GM21529 (cell line): ENCODE measurements around the gene AOC1.
A peak's percentile ranks its signal among the peaks of the same experiment; 100 is the strongest.
"Not testable (repeated sequence)": the region's sequence is repeated elsewhere in the genome, so short reads cannot be mapped to it uniquely, and the experiment has no call there.

ENCODE experiments used
- ATAC-seq: cut with Tn5 transposase; IDR thresholded peaks from one replicate; pipeline ENCODE4 v1.9.1; 2021; ENCODE audit not compliant: unreplicated experiment

Gene AOC1

DNA sequence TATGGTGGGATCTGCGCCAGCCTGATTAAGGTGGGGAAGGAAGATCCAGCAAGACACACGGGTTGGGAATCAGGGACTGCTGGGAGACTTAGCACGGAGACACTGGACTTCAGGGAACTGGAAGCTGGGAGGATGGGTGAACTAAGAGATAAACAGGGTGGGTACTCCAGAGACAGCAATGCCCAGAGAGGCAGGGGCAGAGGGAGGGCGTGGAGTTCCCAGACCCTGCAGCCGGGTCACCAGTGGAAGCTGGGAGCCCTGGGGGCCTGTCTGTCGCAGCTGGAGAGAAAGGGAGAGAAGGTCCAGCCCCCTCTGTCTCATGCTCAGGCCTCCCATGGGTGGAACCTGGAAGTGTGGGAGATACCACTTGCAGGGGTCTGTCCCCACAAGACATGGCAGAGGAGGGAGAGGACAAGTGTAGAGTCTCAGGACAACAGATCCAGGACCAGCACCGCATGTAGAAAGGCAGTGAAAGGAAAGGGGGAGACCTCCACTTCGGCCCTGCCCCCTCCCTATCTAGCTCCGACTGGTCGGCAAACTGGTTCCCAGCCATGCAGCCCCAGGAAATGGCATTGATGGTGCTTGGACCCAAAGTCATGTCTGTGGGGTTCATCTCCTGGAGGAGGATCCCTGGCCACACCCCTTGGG is 44.4 kb downstream of the AOC1 start:
- no peak for ATAC-seq

GRCh38 chr7:150897502-150898474 is 45.5 kb downstream of the AOC1 start:
- peak; percentile 72 for ATAC-seq

- ATAC-seq = peak; percentile 59
These were observed 46.2 kb downstream of the AOC1 start for GRCh38 chr7:150898475-150899011.

- ATAC-seq = no peak
These were observed 48.4 kb downstream of the AOC1 start for GRCh38 chr7:150900675-150901074.

DNA sequence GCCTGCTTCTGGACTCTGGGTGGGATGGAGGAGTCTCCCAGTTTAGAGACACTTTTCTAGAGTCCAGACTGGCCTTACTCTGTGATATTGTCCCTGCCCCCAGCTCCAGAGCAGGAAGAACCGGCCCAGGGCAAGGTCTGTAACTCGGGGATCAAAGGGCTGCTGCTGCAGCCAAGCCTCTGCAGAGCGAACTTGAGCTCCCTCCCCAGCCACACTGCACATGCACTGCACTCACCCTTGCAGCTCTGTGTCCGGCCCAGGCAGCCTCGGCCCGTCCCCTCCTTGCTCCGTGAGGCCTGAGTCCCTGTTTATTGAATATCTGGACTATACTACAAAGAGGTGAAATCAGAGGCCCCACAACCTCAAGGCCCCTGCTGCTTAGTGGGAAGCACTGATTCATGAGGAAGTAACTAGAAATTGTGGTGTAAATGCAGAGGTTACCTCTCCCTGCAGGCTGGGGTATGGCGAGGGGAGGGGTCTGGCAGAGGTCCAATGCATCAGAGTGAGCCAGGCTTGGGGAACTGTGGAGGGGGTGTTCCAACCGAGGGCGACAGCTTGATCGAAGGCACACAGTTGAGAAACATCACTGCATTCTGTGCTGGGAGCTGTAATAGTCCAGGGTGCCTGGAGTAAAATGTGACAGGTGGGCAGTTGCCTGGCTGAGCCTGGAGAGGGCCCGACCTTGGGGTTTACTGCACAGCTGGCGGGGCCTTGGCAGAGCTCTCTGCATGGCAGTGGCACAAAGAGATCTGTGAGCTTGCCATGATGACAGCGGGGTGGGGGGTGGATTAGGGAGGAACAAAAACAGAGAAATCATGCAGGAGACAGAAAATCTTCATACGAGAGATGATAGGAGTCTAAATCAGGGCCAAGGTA is 49.1 kb downstream of the AOC1 start:
- no peak for ATAC-seq

DNA sequence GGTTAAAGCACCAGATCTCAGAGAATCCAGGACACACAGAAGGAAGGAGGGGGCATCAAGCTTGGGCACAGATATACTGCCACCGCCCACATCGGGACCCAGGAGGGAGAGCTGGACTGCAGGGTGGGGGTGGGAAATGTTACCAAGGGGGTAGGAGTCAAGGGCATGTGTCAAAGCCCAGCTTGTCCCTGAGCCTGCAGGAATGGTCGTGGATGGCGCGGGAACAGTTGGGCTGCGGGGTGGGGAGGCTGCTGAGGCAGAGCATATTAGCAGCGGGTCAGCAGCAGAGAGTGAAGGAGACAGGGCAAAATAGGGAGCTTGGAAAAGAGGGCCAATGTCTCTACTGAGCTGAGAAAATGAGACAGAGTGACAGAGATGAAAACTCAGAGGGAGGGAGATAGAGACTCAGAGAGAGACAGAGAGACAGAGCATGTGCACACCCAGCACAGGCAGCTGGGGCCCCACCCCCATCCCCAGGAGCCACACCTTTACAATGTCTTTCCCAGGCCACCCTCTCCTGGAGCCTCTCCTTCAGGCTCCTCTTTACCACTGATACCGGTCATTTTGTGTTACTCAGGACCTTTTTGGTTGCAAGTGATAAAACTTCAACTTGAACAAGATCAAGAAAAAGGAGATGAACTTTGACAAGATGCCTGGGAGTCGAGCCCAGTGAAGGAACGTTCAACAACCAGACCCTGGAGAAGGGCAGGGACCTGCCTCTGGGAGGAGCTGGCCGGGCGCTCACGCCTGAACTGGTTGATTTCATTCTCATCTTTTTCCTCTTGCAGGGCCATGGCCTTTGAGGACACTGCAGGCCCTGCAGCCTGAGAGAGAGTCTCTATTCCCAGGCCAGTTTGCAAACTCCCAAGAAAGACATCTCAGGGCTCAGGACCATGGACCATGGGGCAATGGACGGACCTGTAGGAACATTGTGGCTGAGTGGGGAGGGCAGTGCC is 50.0 kb downstream of the AOC1 start:
- ATAC-seq = no peak

DNA sequence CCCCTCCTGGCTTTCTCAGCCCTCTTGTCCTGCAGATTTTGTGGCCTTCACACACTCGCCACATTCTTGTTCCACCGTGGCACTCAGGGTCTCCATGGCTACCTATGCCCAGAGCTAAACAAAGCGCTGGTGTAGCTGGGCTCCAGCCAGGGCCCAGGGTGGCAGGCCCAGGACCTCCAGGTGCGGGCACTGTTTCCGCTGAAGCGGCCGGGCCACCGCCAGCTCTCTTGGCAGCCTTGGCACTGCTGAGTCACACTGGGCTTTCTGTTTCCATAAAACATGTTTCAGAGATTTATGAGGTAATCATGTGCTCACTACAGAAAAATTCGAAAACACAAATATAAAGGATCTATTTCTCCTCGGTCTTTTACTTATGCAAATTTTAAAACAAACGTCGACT is 51.3 kb downstream of the AOC1 start:
- ATAC-seq = no peak

GRCh38 chr7:150904011-150904909 is 51.9 kb downstream of the AOC1 start:
- ATAC-seq = no peak

DNA sequence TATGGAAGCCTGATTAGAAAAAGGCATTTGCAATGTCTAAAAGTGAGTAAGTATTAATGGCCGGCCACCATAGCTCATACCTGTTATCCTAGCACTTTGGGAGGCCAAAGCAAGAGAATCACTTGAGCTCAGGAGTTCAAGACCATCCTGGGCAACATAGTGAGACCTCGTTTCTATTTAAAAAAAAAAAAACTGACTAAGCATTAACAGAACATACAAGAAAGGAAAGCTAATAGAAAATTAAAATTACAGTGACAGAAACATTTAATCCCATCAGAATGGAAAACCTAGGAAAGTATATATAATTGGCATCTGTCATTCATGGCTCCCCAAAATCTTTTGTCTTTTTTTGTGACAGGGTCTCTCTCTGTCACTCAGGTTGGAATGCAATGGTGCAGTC is 55.9 kb downstream of the AOC1 start:
- no peak for ATAC-seq

DNA sequence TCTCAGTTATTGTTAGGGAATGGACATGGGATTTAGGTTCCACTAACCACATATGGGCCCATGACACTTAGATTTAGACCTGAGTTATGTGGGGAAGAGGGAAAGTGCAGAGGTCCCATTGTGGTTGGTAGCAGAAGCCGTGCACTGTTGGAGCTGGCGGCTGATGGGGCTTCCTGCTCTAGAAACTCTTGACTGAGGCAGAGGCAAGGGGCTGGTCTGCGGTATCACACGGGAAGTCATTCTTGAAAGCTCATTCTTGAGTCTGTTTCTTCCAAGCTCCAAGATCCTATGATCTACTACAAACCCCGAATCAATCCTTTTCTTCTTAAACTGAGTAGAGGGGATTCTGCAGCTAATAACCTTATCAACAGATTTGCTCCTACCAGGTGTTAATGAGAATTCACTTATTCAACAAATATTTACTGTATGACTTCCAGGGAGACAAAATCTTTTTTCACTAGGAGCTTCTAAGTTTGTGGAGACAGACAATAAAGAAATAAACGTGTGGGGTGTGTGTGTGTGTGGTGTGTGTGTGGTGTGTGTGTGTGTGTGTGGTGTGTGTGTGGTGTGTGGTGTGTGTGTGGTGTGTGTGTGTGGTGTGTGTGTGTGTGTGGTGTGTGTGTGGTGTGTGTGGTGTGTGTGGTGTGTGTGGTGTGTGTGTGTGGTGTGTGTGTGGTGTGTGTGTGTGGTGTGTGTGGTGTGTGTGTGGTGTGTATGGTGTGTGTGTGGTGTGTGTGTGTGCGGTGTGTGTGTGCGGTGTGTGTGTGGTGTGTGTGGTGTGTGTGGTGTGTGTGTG is 57.1 kb downstream of the AOC1 start:
- no peak for ATAC-seq

DNA sequence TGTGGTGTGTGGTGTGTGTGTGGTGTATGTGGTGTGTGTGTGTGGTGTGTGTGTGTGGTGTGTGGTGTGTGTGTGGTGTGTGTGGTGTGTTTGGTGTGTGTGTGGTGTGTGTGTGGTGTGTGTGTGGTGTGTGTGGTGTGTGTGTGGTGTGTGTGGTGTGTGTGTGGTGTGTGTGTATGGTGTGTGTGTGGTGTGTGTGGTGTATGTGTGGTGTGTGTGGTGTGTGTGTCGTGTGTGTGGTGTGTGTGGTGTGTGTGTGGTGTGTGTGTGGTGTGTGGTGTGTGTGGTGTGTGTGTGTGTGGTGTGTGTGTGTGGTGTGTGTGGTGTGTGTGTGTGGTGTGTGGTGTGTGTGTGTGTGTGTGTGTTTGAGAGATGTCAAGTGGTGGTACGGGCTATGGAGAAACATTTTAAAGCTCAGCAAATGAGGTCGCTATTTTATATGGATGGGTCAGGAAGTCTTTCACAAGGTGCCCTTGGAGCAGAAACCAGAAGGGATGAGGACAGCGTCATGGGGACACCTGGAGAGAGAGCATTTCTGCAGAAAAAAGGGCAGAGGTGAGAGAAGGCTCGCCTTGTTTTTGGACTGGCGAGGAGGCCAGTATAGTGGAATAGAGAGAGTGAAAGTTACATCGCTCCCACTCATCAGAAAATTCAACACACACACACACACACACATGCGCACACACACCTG is 58.1 kb downstream of the AOC1 start:
- not testable (repeated sequence) for ATAC-seq

DNA sequence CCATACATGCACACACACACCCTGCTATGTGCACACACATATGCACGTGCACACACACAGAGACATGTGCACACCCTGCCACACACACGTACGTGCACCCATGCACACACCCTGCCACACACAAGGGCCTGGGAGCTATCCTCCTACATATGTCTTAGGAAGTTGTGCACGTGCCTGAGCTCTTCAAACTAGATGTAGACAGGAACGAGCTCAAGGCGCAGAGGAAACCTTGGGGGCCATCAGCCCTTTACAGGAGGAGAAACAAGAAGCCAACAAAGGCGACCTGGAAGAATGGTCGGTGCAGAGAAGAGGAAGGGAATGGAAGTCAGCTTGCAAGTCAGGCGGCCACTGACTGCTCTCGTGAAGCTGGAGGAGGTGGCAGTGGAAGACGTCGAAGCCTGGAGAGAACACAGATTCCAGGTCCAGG is 58.7 kb downstream of the AOC1 start:
- ATAC-seq = no peak
